GM18517 (cell line): ENCODE data around the gene APIP.
A peak's percentile ranks its signal among the peaks of the same experiment; 100 is the strongest.

Source experiments
- ATAC-seq: cut with Tn5 transposase; IDR thresholded peaks from one replicate; pipeline ENCODE4 v1.9.1; 2021; ENCODE audit warnings: mild to moderate bottlenecking, moderate library complexity; ENCODE audit not compliant: unreplicated experiment

The APIP gene

GRCh38 chr11:34916015-34916842 lies at the start of gene APIP, which contains the start of gene PDHX:
Gene APIP (minus strand): TSS chr11:34916379. CDS start chr11:34916284, 95 bp downstream.
Gene PDHX (plus strand): TSS chr11:34916618. CDS start chr11:34916656, 38 bp downstream.
- peak; percentile 90 for ATAC-seq

- no peak for ATAC-seq
These were observed 48.6 kb upstream of the APIP start for GRCh38 chr11:34964610-34965331.

- ATAC-seq, result no peak
These were observed 47.2 kb upstream of the APIP start for GRCh38 chr11:34963351-34963750.

- no peak for ATAC-seq
These were observed 45.9 kb upstream of the APIP start for GRCh38 chr11:34962034-34962433.

GRCh38 chr11:34960277-34960676 lies 44.1 kb upstream of the APIP start:
- ATAC-seq, result no peak

- no peak for ATAC-seq
These were observed 43.6 kb upstream of the APIP start for GRCh38 chr11:34959770-34960169.

- no peak for ATAC-seq
These were observed 41.4 kb upstream of the APIP start for GRCh38 chr11:34957606-34958005.

- no peak for ATAC-seq
These were observed 41.0 kb upstream of the APIP start for GRCh38 chr11:34957206-34957605.

- no peak for ATAC-seq
These were observed 37.8 kb upstream of the APIP start for GRCh38 chr11:34953955-34954354.

- no peak for ATAC-seq
These were observed 32.5 kb upstream of the APIP start for GRCh38 chr11:34948696-34949095.

- no peak for ATAC-seq
These were observed 28.5 kb upstream of the APIP start for GRCh38 chr11:34944692-34945091.

- no peak for ATAC-seq
These were observed 25.5 kb upstream of the APIP start for GRCh38 chr11:34941688-34942087.

GRCh38 chr11:34940026-34940677 lies 24.0 kb upstream of the APIP start:
- ATAC-seq, result no peak

GRCh38 chr11:34938611-34939010 lies 22.4 kb upstream of the APIP start:
- ATAC-seq, result no peak

- ATAC-seq, result no peak
These were observed 20.9 kb upstream of the APIP start for GRCh38 chr11:34936945-34937629.

- ATAC-seq, result no peak
These were observed 13.9 kb upstream of the APIP start for GRCh38 chr11:34929794-34930763.

- no peak for ATAC-seq
These were observed 12.9 kb upstream of the APIP start for GRCh38 chr11:34928960-34929680.

- no peak for ATAC-seq
These were observed 12.2 kb upstream of the APIP start for GRCh38 chr11:34928268-34928959.

- ATAC-seq, result no peak
These were observed 10.6 kb upstream of the APIP start for GRCh38 chr11:34926831-34927132.
